ENCODE data around the gene ETV6.

ETV6 gene

GRCh38 chr12:11638315-11638916 lies 11.1 kb upstream of the ETV6 start:
- H3K4me3 Mint-ChIP-seq: no peak overlapping the region
- H3K27me3 Mint-ChIP-seq (ENCODE audit: low read depth, poor library complexity): peaks cover 4% of the 10 kb centered on the region
- no peak for DNase-seq
- H3K9me3 Mint-ChIP-seq: peaks cover 43% of the 10 kb centered on the region
- H3K36me3 Mint-ChIP-seq (ENCODE audit: low read depth): no peaks in the 10 kb centered on the region
- no peak overlapping the region for H3K27ac Mint-ChIP-seq
- no peaks in the 10 kb centered on the region for H3K4me1 Mint-ChIP-seq
- TF ChIP-seq CTCF (IDR thresholded peaks at IDR 0.05): no peak

DNA sequence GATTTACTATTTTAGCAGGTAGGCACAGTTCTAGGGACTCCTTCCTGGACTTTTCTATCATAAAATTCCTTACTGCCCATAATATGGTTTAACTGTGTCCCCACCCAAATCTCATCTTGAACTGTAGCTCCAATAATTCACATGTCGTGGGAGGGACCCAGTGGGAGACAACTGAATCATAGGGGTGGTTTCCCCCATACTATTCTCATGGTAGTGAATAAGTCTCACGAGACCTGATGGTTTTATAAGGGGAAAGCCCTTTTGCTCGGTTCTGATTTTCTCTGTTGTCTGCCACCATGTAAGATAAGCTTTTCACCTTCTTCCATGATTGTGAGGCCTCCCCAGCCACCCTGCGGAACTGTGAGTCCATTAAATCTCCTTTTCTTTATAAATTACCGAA lies 10.0 kb upstream of the ETV6 start:
- Mint-ChIP-seq H3K4me1 (peaks cover 7% of the 10 kb centered on the region), H3K27me3 (ENCODE audit: low read depth, poor library complexity) (peaks cover 4% of the 10 kb centered on the region), H3K4me3 (no peak overlapping the region), H3K27ac (no peak overlapping the region), H3K36me3 (ENCODE audit: low read depth) (peaks cover 4% of the 10 kb centered on the region), H3K9me3 (peaks cover 45% of the 10 kb centered on the region)
- DNase-seq: no peak
- no peak for TF ChIP-seq CTCF (IDR thresholded peaks at IDR 0.05)

DNA sequence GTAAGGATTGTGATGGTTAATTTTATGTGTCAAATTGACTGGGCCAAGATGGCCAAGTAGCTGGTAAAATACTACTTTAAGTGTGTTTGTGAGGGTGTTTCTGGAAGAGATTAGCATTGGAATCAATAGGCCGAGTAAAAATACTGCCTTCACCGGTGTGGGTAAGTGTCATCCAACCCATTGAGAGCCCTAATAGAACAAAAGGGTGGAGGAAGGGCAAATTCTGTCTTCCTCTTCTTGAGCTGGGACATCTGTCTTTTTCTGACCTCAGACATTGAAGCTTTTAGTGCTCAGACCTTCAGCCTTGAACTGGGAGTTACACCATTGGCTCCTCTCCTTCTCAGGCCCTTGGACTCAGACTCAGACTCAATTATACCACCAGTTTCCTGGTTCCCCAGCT lies 8.0 kb upstream of the ETV6 start:
- Mint-ChIP-seq H3K27ac (no peak overlapping the region), H3K9me3 (peaks cover 43% of the 10 kb centered on the region), H3K4me1 (peaks cover 7% of the 10 kb centered on the region), H3K36me3 (ENCODE audit: low read depth) (peaks cover 14% of the 10 kb centered on the region), H3K27me3 (ENCODE audit: low read depth, poor library complexity) (peaks cover 10% of the 10 kb centered on the region), H3K4me3 (no peak overlapping the region)
- no peak for TF ChIP-seq CTCF (IDR thresholded peaks at IDR 0.05)
- DNase-seq: no peak

- Mint-ChIP-seq H3K4me1 (peaks cover 7% of the 10 kb centered on the region), H3K36me3 (ENCODE audit: low read depth) (peaks cover 18% of the 10 kb centered on the region), H3K27ac (no peak overlapping the region), H3K27me3 (ENCODE audit: low read depth, poor library complexity) (peaks cover 10% of the 10 kb centered on the region), H3K4me3 (no peak overlapping the region), H3K9me3 (peaks cover 36% of the 10 kb centered on the region)
- no peak for DNase-seq
- no peak for TF ChIP-seq CTCF (IDR thresholded peaks at IDR 0.05)
Observed at GRCh38 chr12:11642785-11643184, 6.7 kb upstream of the ETV6 start.

- TF ChIP-seq CTCF (IDR thresholded peaks at IDR 0.05): no peak
- H3K36me3 Mint-ChIP-seq (ENCODE audit: low read depth): peaks cover 18% of the 10 kb centered on the region
- H3K9me3 Mint-ChIP-seq: peaks cover 29% of the 10 kb centered on the region
- peaks cover 13% of the 10 kb centered on the region for H3K27me3 Mint-ChIP-seq (ENCODE audit: low read depth, poor library complexity)
- DNase-seq: no peak
- no peak overlapping the region for H3K4me3 Mint-ChIP-seq
- H3K27ac Mint-ChIP-seq: no peak overlapping the region
- peaks cover 14% of the 10 kb centered on the region for H3K4me1 Mint-ChIP-seq
Observed at GRCh38 chr12:11645391-11645790, 4.1 kb upstream of the ETV6 start.
